PFSK-1 (cell line): ENCODE measurements around the gene METTL24.

Experiments used
- FOXP2 ChIP-seq: optimal IDR thresholded peaks from 2 replicates; pipeline ENCODE3; 2011; ENCODE audit warnings: borderline replicate concordance, control low read depth, inconsistent platforms; ENCODE audit not compliant: insufficient read depth; ENCODE audit errors: extremely low read length, extremely low read depth
- POLR2AphosphoS5 ChIP-seq: IDR thresholded peaks from 2 replicates; pipeline ENCODE4 v1.6.1; 2012; ENCODE audit warnings: low read depth, mild to moderate bottlenecking, control low read depth, low read length, moderate library complexity
- REST ChIP-seq, 2 experiments: IDR thresholded peaks; 2 replicates each; pipeline versions ENCODE4 v1.6.1 to v1.8.0; 2011 to 2012; ENCODE audit warnings: low read depth in 2 of 2, low read length in 2 of 2, control low read depth in 1 of 2, inconsistent platforms in 1 of 2, mild to moderate bottlenecking in 1 of 2, moderate library complexity in 1 of 2; ENCODE audit not compliant: insufficient read depth in 1 of 2
- SIN3A ChIP-seq: IDR thresholded peaks from 2 replicates; pipeline ENCODE4 v1.6.1; 2012; ENCODE audit warnings: mild to moderate bottlenecking, low read length, moderate library complexity, borderline replicate concordance; ENCODE audit not compliant: insufficient read depth
- TAF1 ChIP-seq: IDR thresholded peaks from 2 replicates; pipeline ENCODE4 v1.6.1; 2012; ENCODE audit warnings: low read length, control low read depth, borderline replicate concordance; ENCODE audit not compliant: insufficient read depth

Gene METTL24

GRCh38 chr6:110283657-110284056, 74.5 kb downstream of the METTL24 start:
- TF ChIP-seq TAF1: no peak
- TF ChIP-seq FOXP2: no peak
- no peak for TF ChIP-seq REST (IDR thresholded peaks at IDR 0.05; ENCODE audit: insufficient read depth in 1 of 2, low read depth in 2 of 2, low read length in 2 of 2)
- no peak for TF ChIP-seq POLR2AphosphoS5
- TF ChIP-seq SIN3A: no peak

GRCh38 chr6:110282412-110282811, 75.7 kb downstream of the METTL24 start:
- TF ChIP-seq POLR2AphosphoS5 (no peak), TAF1 (no peak), SIN3A (no peak), FOXP2 (no peak)

GRCh38 chr6:110277100-110277665, 81.0 kb downstream of the METTL24 start:
- no peak for TF ChIP-seq REST (IDR thresholded peaks at IDR 0.05; ENCODE audit: insufficient read depth in 1 of 2, low read depth in 2 of 2, low read length in 2 of 2)
- TF ChIP-seq POLR2AphosphoS5: no peak
- TF ChIP-seq TAF1: no peak
- TF ChIP-seq FOXP2: no peak
- no peak for TF ChIP-seq SIN3A

- no peak for TF ChIP-seq TAF1
- TF ChIP-seq SIN3A: no peak
- TF ChIP-seq REST (IDR thresholded peaks at IDR 0.05; ENCODE audit: insufficient read depth in 1 of 2, low read depth in 2 of 2, low read length in 2 of 2): no peak
- no peak for TF ChIP-seq FOXP2
- no peak for TF ChIP-seq POLR2AphosphoS5
These were observed 86.5 kb downstream of the METTL24 start for GRCh38 chr6:110271732-110272022.

GRCh38 chr6:110270165-110270564, 88.0 kb downstream of the METTL24 start:
- TF ChIP-seq TAF1 (no peak), SIN3A (no peak), POLR2AphosphoS5 (no peak), FOXP2 (no peak), REST (IDR thresholded peaks at IDR 0.05; ENCODE audit: insufficient read depth in 1 of 2, low read depth in 2 of 2, low read length in 2 of 2) (no peak)
